ENCODE results near the gene ITGA5. TPM values are rescaled to one million over a fixed set of nuclear protein-coding genes. Genes with fewer than 3 reads are reported as not detected.

Gene ITGA5
- total and polyA plus RNA-seq, 12 donors: 15.7 to 141 (median 72.2) TPM

GRCh38 chr12:54377797-54378515 lies 41.1 kb downstream of the ITGA5 start:
- Histone ChIP-seq H3K27ac (no peak overlapping the region), H3K9me3 (replicated peaks in 1 of 3) (no peaks in the 10 kb centered on the region), H3K4me3 (no peak overlapping the region), H3K27me3 (no peaks in the 10 kb centered on the region), H3K4me1 (replicated peaks in 1 of 2) (peaks cover 5 to 18% of the 10 kb centered on the region in 2 donors), H3K36me3 (replicated peaks in 1 of 2) (no peaks in the 10 kb centered on the region)
- intact Hi-C loops (cut with DNase I): no loop called here
- TF ChIP-seq POLR2A (IDR thresholded peaks at IDR 0.05) (no peak), CTCF (IDR thresholded peaks at IDR 0.05) (no peak)
- 66 to 84% (median 70%) methylated on average over 6 of the region's 6 CpGs for WGBS, 4 donors
- DNase-seq: no peak

GRCh38 chr12:54377007-54377406 lies 42.1 kb downstream of the ITGA5 start:
- intact Hi-C loops (cut with DNase I): no loop called here
- H3K4me3 ChIP-seq: no peak overlapping the region

GRCh38 chr12:54376596-54376995 lies 42.5 kb downstream of the ITGA5 start:
- DNase-seq: no peak
- H3K4me3 ChIP-seq: no peak overlapping the region
- no peak for TF ChIP-seq POLR2A (IDR thresholded peaks at IDR 0.05)
- no peak for TF ChIP-seq CTCF (IDR thresholded peaks at IDR 0.05)
- peaks cover 5 to 28% of the 10 kb centered on the region in 2 donors for H3K4me1 ChIP-seq (replicated peaks in 1 of 2)
- no peaks in the 10 kb centered on the region for H3K27me3 ChIP-seq
- WGBS, 4 donors: 77 to 86% (median 81%) methylated on average over 4 of the region's 4 CpGs
- H3K9me3 ChIP-seq (replicated peaks in 1 of 3): no peaks in the 10 kb centered on the region
- no peaks in the 10 kb centered on the region for H3K36me3 ChIP-seq (replicated peaks in 1 of 2)
- intact Hi-C loops (cut with DNase I): no loop called here
- no peak overlapping the region for H3K27ac ChIP-seq

More at GRCh38 chr12:54377007-54377406, 42.1 kb downstream of the ITGA5 start:
- no peaks in the 10 kb centered on the region for H3K36me3 ChIP-seq (replicated peaks in 1 of 2)
- WGBS, 4 donors: 83 to 97% (median 88%) methylated on average over 2 of the region's 2 CpGs
- no peaks in the 10 kb centered on the region for H3K9me3 ChIP-seq (replicated peaks in 1 of 3)
- TF ChIP-seq POLR2A (IDR thresholded peaks at IDR 0.05) (no peak), CTCF (IDR thresholded peaks at IDR 0.05) (no peak)
- no peaks in the 10 kb centered on the region for H3K27me3 ChIP-seq
- DNase-seq: no peak
- no peak overlapping the region for H3K27ac ChIP-seq
- H3K4me1 ChIP-seq (replicated peaks in 1 of 2): peaks cover 5 to 24% of the 10 kb centered on the region in 2 donors

GRCh38 chr12:54375259-54375579 lies 43.8 kb downstream of the ITGA5 start:
- H3K27ac ChIP-seq: peak overlapping the region in 1 of 5 donors; percentile 38
- no peaks in the 10 kb centered on the region for H3K9me3 ChIP-seq (replicated peaks in 1 of 3)
- TF ChIP-seq CTCF (IDR thresholded peaks at IDR 0.05) (no peak), POLR2A (IDR thresholded peaks at IDR 0.05) (no peak)
- 54 to 84% (median 78%) methylated on average over 2 of the region's 2 CpGs for WGBS, 4 donors
- no peaks in the 10 kb centered on the region for H3K27me3 ChIP-seq
- no peaks in the 10 kb centered on the region for H3K36me3 ChIP-seq (replicated peaks in 1 of 2)
- no peak for DNase-seq
- intact Hi-C loops (cut with DNase I): no loop called here
- no peak overlapping the region for H3K4me3 ChIP-seq
- peaks cover 5 to 28% of the 10 kb centered on the region in 2 donors for H3K4me1 ChIP-seq (replicated peaks in 1 of 2)
